GM12878 (cell line): ENCODE results near the gene DNASE2B.

Source experiments
- CBX5 ChIP-seq: sonication (generic); IDR thresholded peaks from 2 replicates; pipeline ENCODE4 v1.6.1; 2016; ENCODE audit warnings: low read depth, moderate library complexity, mild to moderate bottlenecking, inconsistent platforms
- EED ChIP-seq: sonication (generic); IDR thresholded peaks from 2 replicates; pipeline ENCODE4 v1.6.1; 2016; ENCODE audit warnings: antibody characterized with exemption, low read depth
- JUND ChIP-seq: IDR thresholded peaks from 2 replicates; pipeline ENCODE4 v1.6.1; 2012; ENCODE audit warnings: low read depth, mild to moderate bottlenecking, low read length, improper control_type of control experiment, moderate library complexity
- NRF1 ChIP-seq: conservative IDR thresholded peaks from 2 replicates; pipeline ENCODE4 v1.6.1; 2011; ENCODE audit warnings: mild to moderate bottlenecking, low read depth, low read length, improper control_type of control experiment
- POLR2AphosphoS5 ChIP-seq: IDR thresholded peaks from 2 replicates; pipeline ENCODE4 v1.6.1; 2011; ENCODE audit warnings: mild to moderate bottlenecking, low read length, inconsistent platforms
- TF ChIP-seq, protein P1 (sequence below), 3 experiments: IDR thresholded peaks in 2 of 3; conservative IDR thresholded peaks in 1 of 3; 2 replicates each; pipeline ENCODE4 v1.5.1; 2011; ENCODE audit warnings: low read depth in 3 of 3, low read length in 3 of 3, mild to moderate bottlenecking in 3 of 3, control low read depth in 2 of 3, moderate library complexity in 2 of 3, inconsistent platforms in 1 of 3, mixed read lengths in 1 of 3; ENCODE audit not compliant: control insufficient read depth in 2 of 3, insufficient read depth in 1 of 3; ENCODE audit errors: extremely low read depth in 1 of 3
- TF ChIP-seq, protein P2 (sequence below): fragments of 450-650 bp; IDR thresholded peaks from 2 replicates; pipeline ENCODE4 v1.6.1; 2016; ENCODE audit warnings: mild to moderate bottlenecking
- TF ChIP-seq, protein P3 (sequence below): IDR thresholded peaks from 2 replicates; pipeline ENCODE4 v1.6.1; 2011; ENCODE audit warnings: low read depth, low read length, improper control_type of control experiment, borderline replicate concordance

DNA sequence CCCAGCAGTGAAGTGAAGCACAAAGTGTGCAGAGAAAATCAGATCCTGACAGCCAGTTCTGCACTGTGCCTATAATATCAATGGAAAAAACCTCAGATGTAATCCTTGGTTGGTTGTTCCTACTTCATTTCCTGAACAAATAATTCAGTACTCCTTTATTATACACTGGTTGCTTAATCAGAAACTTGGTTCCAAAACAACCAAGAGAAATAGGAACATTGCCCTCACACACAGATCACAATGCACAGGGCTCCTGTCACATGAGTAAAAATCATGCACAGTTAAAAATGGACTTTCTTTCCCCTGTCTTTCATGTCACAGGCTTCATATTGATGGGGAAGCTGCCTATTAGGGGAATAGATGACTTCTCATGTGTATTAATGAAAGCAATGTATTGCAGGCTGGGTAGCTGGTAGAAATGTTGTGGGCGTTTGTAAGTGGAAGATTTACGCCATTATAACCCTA is 9.7 kb downstream of the DNASE2B start:
- TF ChIP-seq, protein P1, sequence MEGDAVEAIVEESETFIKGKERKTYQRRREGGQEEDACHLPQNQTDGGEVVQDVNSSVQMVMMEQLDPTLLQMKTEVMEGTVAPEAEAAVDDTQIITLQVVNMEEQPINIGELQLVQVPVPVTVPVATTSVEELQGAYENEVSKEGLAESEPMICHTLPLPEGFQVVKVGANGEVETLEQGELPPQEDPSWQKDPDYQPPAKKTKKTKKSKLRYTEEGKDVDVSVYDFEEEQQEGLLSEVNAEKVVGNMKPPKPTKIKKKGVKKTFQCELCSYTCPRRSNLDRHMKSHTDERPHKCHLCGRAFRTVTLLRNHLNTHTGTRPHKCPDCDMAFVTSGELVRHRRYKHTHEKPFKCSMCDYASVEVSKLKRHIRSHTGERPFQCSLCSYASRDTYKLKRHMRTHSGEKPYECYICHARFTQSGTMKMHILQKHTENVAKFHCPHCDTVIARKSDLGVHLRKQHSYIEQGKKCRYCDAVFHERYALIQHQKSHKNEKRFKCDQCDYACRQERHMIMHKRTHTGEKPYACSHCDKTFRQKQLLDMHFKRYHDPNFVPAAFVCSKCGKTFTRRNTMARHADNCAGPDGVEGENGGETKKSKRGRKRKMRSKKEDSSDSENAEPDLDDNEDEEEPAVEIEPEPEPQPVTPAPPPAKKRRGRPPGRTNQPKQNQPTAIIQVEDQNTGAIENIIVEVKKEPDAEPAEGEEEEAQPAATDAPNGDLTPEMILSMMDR (IDR thresholded peaks at IDR 0.05 in 2 of 3, conservative IDR thresholded peaks at IDR 0.05 in 1 of 3; ENCODE audit: control insufficient read depth in 2 of 3, extremely low read depth in 1 of 3, insufficient read depth in 1 of 3, low read depth in 3 of 3, low read length in 3 of 3) = no peak
- TF ChIP-seq EED = no peak
- no peak for TF ChIP-seq CBX5
- no peak for TF ChIP-seq NRF1
- no peak for TF ChIP-seq JUND
- TF ChIP-seq, protein P2, sequence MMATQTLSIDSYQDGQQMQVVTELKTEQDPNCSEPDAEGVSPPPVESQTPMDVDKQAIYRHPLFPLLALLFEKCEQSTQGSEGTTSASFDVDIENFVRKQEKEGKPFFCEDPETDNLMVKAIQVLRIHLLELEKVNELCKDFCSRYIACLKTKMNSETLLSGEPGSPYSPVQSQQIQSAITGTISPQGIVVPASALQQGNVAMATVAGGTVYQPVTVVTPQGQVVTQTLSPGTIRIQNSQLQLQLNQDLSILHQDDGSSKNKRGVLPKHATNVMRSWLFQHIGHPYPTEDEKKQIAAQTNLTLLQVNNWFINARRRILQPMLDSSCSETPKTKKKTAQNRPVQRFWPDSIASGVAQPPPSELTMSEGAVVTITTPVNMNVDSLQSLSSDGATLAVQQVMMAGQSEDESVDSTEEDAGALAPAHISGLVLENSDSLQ = no peak
- no peak for TF ChIP-seq POLR2AphosphoS5
- TF ChIP-seq, protein P3, sequence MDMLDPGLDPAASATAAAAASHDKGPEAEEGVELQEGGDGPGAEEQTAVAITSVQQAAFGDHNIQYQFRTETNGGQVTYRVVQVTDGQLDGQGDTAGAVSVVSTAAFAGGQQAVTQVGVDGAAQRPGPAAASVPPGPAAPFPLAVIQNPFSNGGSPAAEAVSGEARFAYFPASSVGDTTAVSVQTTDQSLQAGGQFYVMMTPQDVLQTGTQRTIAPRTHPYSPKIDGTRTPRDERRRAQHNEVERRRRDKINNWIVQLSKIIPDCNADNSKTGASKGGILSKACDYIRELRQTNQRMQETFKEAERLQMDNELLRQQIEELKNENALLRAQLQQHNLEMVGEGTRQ = no peak
